Fibroblast of lung (primary cell): ENCODE measurements around the gene CMTM4. TPM values are rescaled to one million over a fixed set of nuclear protein-coding genes. Genes with fewer than 3 reads are reported as not detected.
A peak's percentile ranks its signal among the peaks of the same experiment; 100 is the strongest.

Source experiments
- DNase-seq, 2 donors: peaks; one replicate each; pipeline versions ENCODE4 v3.0.0 to v3.0.0-alpha.2; 2010; ENCODE audit warnings: low read depth in 2 of 2
- H2AFZ ChIP-seq: 2 replicates; pipeline ENCODE4 v1.5.1; 2012; ENCODE audit warnings: low read length, control low read depth, inconsistent platforms
- H3K27ac ChIP-seq: 2 replicates; pipeline ENCODE4 v1.5.1; 2011; ENCODE audit warnings: low read length, control low read depth; ENCODE audit not compliant: insufficient read depth
- H3K27me3 ChIP-seq: 2 replicates; pipeline ENCODE4 v1.5.1; 2011; ENCODE audit warnings: mild to moderate bottlenecking, low read length; ENCODE audit not compliant: control insufficient read depth, insufficient read depth
- H3K36me3 ChIP-seq: 2 replicates; pipeline ENCODE4 v1.5.1; 2011; ENCODE audit warnings: low read length; ENCODE audit not compliant: control insufficient read depth, insufficient read depth
- H3K4me1 ChIP-seq: 2 replicates; pipeline ENCODE4 v1.5.1; 2011; ENCODE audit warnings: low read length; ENCODE audit not compliant: control insufficient read depth, insufficient read depth; ENCODE audit errors: extremely low read depth
- H3K4me2 ChIP-seq: 2 replicates; pipeline ENCODE4 v1.5.1; 2011; ENCODE audit warnings: low read length, control low read depth; ENCODE audit not compliant: insufficient read depth; ENCODE audit errors: extremely low read depth
- H3K4me3 ChIP-seq, 4 experiments: fragments of 200-600 bp in 1 of 4; sonication (generic) in 1 of 4; replicated peaks in 1 of 4; 2 replicates each; pipeline ENCODE4 v1.5.1; 2011 to 2016; ENCODE audit warnings: low read length in 4 of 4, low read depth in 3 of 4, mild to moderate bottlenecking in 3 of 4, control low read depth in 2 of 4, inconsistent platforms in 1 of 4, mixed read lengths in 1 of 4; ENCODE audit not compliant: insufficient read depth in 1 of 4; ENCODE audit errors: control extremely low read depth in 1 of 4
- H3K79me2 ChIP-seq: 2 replicates; pipeline ENCODE4 v1.5.1; 2012; ENCODE audit warnings: mild to moderate bottlenecking, low read length, inconsistent platforms; ENCODE audit not compliant: control insufficient read depth, insufficient read depth
- H3K9ac ChIP-seq: 2 replicates; pipeline ENCODE4 v1.5.1; 2011; ENCODE audit warnings: mild to moderate bottlenecking, low read length, control low read depth; ENCODE audit not compliant: insufficient read depth
- H3K9me3 ChIP-seq: 2 replicates; pipeline ENCODE4 v1.5.1; 2012; ENCODE audit warnings: low read depth, low read length; ENCODE audit not compliant: control insufficient read depth, insufficient read depth
- H4K20me1 ChIP-seq: 2 replicates; pipeline ENCODE4 v1.5.1; 2011; ENCODE audit warnings: low read length; ENCODE audit not compliant: control insufficient read depth, insufficient read depth; ENCODE audit errors: extremely low read depth
- EZH2 ChIP-seq: IDR thresholded peaks from 2 replicates; pipeline ENCODE4 v1.5.1; 2012; ENCODE audit warnings: low read length, control low read depth, mild to moderate bottlenecking; ENCODE audit errors: missing control alignments
- polyA plus RNA-seq, 2 donors: library from polyadenylated mRNA; depleted of rRNA in 1 of 2; stranded (reverse) in 1 of 2; unstranded in 1 of 2; fragments of >200 nt; gene quantifications; 2 replicates each; pipeline ENCODE4 v1.2.1, GENCODE V29; 2011 to 2012; ENCODE audit warnings: missing spikeins in 1 of 2
- total RNA-seq: library from RNA; depleted of rRNA; stranded (reverse); fragments of >200 nt; gene quantifications from 2 replicates; pipeline ENCODE4 v1.2.1, GENCODE V29; 2014
- TF ChIP-seq, protein P1 (sequence below), 2 donors: IDR thresholded peaks in 1 of 2; conservative IDR thresholded peaks in 1 of 2; 1 replicate in 1 of 2; 2 replicates in 1 of 2; pipeline ENCODE4 v1.5.1; 2011 to 2012; ENCODE audit warnings: low read length in 2 of 2, control low read depth in 1 of 2, inconsistent platforms in 1 of 2, low read depth in 1 of 2, mild to moderate bottlenecking in 1 of 2

Gene CMTM4
- total and polyA plus RNA-seq, 2 donors (not counting 1 experiment from before 2014, with no cell fraction given) = 10.2 to 12.8 TPM

DNA sequence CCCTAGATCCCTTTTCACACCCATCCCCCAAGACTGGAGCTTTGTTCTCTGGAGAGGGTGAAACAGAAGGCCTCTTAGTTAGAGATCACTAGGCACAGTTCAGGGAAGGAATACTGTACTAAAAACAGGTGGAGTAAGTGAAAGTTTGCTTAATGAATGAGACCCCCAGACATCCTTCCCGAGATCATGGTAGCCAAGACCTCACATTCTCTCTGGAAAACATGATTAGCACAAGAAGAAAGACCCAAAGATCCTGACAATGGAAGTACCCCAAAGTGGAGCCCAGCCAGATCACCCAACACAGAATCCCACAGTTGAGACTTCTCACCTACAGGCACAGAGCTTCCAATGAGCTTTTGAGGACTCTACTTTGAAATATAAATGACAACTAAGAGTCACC, 3.4 kb upstream of the CMTM4 start:
- no peak overlapping the region for H3K4me3 ChIP-seq
- no peak overlapping the region for H2AFZ ChIP-seq
- H3K36me3 ChIP-seq = no peaks in the 10 kb centered on the region
- TF ChIP-seq, protein P1, sequence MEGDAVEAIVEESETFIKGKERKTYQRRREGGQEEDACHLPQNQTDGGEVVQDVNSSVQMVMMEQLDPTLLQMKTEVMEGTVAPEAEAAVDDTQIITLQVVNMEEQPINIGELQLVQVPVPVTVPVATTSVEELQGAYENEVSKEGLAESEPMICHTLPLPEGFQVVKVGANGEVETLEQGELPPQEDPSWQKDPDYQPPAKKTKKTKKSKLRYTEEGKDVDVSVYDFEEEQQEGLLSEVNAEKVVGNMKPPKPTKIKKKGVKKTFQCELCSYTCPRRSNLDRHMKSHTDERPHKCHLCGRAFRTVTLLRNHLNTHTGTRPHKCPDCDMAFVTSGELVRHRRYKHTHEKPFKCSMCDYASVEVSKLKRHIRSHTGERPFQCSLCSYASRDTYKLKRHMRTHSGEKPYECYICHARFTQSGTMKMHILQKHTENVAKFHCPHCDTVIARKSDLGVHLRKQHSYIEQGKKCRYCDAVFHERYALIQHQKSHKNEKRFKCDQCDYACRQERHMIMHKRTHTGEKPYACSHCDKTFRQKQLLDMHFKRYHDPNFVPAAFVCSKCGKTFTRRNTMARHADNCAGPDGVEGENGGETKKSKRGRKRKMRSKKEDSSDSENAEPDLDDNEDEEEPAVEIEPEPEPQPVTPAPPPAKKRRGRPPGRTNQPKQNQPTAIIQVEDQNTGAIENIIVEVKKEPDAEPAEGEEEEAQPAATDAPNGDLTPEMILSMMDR (conservative IDR thresholded peaks at IDR 0.05 in 1 of 2, IDR thresholded peaks at IDR 0.05 in 1 of 2; ENCODE audit: low read depth in 1 of 2, low read length in 2 of 2) = no peak
- no peak for TF ChIP-seq EZH2
- DNase-seq = no peak
- H3K27ac ChIP-seq = no peak overlapping the region
- no peak overlapping the region for H3K4me2 ChIP-seq
- no peaks in the 10 kb centered on the region for H3K9me3 ChIP-seq
- H3K9ac ChIP-seq = no peak overlapping the region
- no peaks in the 10 kb centered on the region for H3K27me3 ChIP-seq
- H4K20me1 ChIP-seq = no peaks in the 10 kb centered on the region
- H3K79me2 ChIP-seq = no peaks in the 10 kb centered on the region
- H3K4me1 ChIP-seq = no peaks in the 10 kb centered on the region

DNA sequence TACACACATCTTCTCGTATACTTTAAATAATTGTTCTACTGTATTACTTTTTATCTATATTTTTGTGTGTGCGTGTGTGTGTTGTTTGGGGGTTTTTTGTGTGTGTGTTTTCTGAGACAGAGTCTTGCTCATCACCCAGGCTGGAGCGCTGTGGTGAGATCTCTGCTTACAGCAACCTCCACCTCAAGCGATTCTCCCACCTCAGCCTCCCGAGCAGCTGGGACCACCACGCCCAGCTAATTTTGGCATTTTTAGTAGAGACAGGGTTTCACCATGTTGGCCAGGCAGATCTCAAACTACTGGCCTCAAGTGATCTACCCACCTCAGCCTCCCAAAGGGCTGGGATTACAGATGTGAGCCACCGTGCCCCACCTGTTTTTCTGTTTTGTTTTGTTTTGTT, 1.5 kb upstream of the CMTM4 start:
- H3K4me1 ChIP-seq = no peaks in the 10 kb centered on the region
- H3K4me2 ChIP-seq = no peak overlapping the region
- no peak overlapping the region for H3K4me3 ChIP-seq
- no peaks in the 10 kb centered on the region for H4K20me1 ChIP-seq
- no peak overlapping the region for H2AFZ ChIP-seq
- H3K36me3 ChIP-seq = no peaks in the 10 kb centered on the region
- no peak for TF ChIP-seq EZH2
- TF ChIP-seq, protein P1 (conservative IDR thresholded peaks at IDR 0.05 in 1 of 2, IDR thresholded peaks at IDR 0.05 in 1 of 2; ENCODE audit: low read depth in 1 of 2, low read length in 2 of 2) = no peak
- no peaks in the 10 kb centered on the region for H3K9me3 ChIP-seq
- no peaks in the 10 kb centered on the region for H3K79me2 ChIP-seq
- H3K9ac ChIP-seq = no peak overlapping the region
- H3K27me3 ChIP-seq = no peaks in the 10 kb centered on the region
- no peak overlapping the region for H3K27ac ChIP-seq
- no peak for DNase-seq

GRCh38 chr16:66695935-66696668, 441 bp downstream of the CMTM4 start:
- no peaks in the 10 kb centered on the region for H3K27me3 ChIP-seq
- no peaks in the 10 kb centered on the region for H4K20me1 ChIP-seq
- H3K4me1 ChIP-seq = no peaks in the 10 kb centered on the region
- H3K4me2 ChIP-seq = peak overlapping the region; percentile 93
- TF ChIP-seq, protein P1 (conservative IDR thresholded peaks at IDR 0.05 in 1 of 2, IDR thresholded peaks at IDR 0.05 in 1 of 2; ENCODE audit: low read depth in 1 of 2, low read length in 2 of 2) = no peak
- no peak for TF ChIP-seq EZH2
- H3K4me3 ChIP-seq = peak overlapping the region; percentile 49 to 66 (median 58)
- peak overlapping the region; percentile 31 for H2AFZ ChIP-seq
- no peaks in the 10 kb centered on the region for H3K36me3 ChIP-seq
- H3K9ac ChIP-seq = peak overlapping the region; percentile 59
- DNase-seq = no peak
- no peaks in the 10 kb centered on the region for H3K9me3 ChIP-seq
- H3K79me2 ChIP-seq = no peaks in the 10 kb centered on the region
- H3K27ac ChIP-seq = peak overlapping the region; percentile 8
